LoVo (cell line): ENCODE measurements around the gene UNCX.

Experiments used
- DNase-seq: peaks from one replicate; pipeline ENCODE4 v3.0.0-alpha.2; 2016; ENCODE audit warnings: low spot score

UNCX gene

DNA sequence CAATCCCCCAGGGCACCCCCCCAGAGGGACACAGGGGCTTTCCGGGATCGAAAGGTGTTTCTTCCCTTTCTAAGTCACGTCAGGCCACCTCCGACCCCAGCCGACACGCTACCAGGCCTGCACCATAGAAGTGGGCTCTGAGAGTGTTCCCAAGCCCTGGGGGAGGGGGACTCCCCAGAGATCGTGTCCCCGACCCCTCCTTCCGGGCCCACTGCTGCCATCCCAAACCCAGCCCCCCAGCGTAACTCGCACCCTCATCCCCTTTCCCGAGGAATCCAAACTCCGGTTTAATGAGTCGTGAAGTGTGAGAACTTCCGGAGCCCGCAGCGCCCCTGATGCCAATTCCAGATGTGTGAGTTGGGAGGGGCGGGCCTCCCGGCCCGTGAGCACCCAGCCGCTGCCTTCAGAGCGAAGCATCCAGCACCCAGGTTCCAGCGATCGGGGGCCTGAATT lies 11.3 kb downstream of the UNCX start:
- no peak for DNase-seq

DNA sequence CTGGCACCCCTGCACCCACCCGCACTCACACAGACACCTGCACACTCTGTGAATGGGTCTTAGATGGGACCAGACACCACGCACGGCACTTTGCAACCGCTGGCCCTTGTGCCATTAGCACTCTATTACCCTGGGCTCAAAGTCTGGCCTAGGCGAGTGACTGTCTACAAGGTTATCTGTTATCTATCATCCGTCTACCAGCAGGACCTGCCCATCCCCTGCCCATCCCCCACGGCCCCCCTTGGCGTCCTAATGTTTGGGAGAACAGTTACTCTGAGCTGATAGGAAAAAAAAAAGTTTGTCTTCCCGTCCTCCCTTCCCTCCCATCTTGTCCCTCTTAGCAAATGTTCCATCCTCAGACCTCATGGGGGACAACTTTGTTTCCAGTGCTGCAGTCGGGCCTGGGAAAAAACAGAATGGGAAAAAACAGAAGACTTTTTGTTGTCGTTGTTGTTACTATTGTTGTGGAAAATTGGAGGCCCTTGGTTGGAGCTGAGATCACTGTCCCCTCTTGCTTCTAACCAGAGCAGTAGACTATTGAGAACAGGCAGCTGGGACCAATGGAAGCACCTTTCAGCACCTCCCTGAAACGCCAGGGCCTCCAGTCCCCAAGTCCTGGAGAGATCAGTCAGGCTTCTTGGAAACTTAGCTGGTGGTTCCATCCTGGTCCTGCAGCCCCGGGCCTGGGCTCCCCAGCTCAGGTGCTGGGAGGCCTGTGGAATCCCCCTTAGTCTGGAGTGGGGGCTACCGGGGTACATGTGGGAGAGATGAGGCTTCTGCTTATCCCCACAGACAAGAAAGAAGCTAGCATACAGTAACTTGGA lies 12.2 kb downstream of the UNCX start:
- DNase-seq: no peak

DNA sequence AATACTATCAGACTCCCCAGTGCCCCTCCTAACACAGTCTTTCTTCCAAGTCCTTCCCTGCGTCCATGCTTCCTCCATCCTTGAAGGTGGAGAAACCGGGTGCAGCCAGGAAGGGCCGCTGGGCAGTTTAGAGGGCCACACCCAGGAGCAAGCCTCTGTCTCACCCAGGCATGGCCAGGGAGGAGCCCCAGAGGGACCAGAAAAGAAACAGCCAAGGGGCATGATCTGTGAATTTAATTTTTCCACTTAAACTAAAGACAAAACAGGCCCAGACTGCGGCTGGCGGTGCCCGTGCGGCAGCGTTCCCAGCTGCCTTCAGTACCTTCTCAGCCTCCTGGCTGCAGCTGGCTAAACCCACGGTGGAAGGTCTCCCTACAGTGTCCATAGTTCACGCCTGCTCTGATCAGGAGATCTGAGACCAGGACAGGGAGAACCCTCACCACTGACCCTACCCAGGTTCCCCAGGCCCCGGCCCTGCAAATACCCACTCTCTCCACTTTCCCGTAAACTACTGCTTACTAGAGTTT lies 12.9 kb downstream of the UNCX start:
- DNase-seq: no peak

- DNase-seq: no peak
Measured at GRCh38 chr7:1246160-1246870, 13.6 kb downstream of the UNCX start.

DNA sequence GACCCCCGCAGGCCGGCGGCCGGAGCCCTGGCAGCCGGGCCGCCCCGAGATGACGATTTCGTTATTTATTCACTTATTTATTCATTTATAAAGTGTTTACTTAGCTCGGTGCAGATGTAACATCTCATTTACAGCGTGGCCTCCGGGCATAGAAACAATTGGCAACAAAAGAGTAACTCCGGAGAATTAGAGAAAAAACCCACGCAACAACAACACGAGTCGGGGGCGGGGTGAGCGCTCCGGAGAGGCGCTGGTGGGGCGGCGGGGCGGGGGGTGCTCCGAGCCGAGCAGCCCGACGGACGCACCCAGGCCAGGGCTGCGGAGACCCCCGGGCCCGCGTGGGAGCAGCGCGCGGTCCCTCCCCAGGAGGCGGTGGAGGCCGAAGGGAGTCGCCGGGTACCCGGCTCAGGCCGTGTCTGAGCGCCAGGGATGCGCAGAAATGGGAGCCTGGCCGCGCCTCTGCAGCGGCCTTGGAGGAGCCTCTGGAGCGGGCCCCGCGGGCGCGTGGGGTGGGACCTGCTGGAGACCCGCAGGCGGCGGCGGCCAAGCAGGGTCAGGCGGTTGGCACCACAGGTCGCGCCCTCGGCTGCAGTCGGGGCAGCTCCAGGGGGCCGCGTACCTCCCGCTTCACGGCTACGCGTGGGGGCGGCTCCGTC lies 14.3 kb downstream of the UNCX start:
- DNase-seq: no peak

DNA sequence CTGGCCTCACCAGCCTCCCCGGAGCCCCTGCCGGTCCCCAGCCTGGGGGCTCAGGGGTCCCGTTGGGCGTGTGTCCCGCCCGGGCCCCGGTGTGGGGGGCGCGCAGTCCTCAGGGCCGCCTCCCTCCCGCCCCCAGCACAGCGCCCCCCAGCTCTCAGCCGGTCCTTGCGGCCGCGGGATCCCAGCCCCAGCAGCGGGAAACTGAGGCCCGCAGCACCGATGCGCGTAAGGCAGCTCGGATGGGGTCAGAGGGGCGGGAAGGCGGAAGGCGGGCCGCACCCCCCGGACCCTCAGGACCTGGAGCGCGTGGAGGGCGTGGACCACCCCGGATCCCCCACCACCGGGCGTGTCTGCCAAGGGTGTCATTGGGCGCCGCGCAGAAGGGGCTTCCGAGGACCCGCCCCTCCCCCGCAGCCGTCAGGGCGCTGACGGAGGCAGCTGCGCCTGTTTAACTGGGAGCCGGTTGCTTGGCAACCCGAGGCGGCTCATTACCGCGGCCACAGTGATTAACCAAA lies 14.9 kb downstream of the UNCX start:
- DNase-seq: no peak

GRCh38 chr7:1248143-1248915 lies 15.7 kb downstream of the UNCX start:
- no peak for DNase-seq

DNA sequence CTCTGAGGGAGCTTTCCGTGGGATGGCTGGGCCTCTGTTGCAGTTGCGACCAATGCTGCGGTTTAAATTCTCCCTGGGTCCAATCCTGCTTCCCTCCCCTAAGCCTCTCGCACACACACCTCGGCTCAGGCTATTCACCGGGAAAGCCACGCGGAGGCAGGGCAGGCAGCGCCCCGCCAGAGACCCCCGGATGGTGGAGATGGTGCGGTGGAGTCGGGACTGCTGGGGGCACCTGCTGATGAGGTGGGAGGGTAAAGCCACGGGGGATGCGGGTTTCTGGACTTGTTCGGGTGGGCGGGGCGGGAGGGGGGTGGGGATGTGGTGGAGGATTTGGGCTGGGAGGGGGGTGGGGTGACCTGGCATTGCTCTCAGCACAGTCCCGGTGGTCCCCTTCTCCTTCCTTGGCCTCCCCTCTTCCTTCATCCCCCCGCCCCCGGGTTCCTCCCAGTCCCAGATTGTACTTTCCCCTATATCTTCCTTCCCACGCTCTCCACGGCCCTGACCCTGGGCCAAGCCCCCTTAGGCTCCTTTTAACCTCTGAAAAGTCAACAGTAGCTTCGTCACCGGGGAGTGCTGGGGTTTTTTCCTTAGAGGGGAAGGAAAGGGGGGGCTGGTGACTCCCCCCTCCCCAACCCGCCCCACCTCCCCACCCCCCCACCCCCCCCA lies 16.4 kb downstream of the UNCX start:
- DNase-seq: no peak

GRCh38 chr7:1249731-1250130 lies 17.1 kb downstream of the UNCX start:
- DNase-seq: no peak

GRCh38 chr7:1250901-1251300 lies 18.2 kb downstream of the UNCX start:
- no peak for DNase-seq

DNA sequence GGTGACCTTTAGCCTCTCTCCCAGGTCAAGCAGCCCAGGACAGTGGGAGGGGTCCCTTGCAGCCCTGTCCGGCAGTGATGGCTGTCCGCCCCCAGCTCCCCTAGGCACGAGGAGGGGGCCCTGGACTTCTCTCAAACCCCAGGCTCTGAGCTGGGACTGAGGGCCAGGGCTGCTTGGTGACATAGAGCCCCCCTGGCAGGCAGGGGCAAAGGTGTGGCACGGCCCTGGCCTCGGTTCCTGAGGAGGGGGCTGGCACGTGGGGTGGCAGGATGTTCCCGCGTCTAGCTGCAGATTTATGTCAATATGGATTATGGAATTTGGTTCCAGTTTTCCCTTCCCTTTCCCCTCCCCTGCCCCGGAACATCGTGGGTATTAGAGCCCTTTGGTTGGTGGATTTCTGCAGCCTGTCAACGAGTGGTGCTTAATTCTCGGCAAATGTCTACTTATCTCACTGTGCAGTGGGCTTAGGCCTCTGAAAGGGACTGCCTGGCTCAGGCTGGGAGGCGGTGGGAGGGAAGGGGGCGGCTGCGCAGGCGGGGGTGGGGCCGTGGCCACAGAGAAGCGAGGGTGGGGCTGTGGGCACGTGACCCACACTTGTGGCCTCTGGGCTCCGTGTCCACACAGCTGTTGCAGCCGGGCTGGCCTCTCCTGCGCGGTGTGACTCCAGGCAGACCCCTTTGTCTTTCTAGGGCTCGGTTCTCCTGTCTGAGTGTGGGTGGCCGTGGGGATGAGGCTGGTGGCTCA lies 19.3 kb downstream of the UNCX start:
- no peak for DNase-seq

GRCh38 chr7:1252540-1253090 lies 19.9 kb downstream of the UNCX start:
- no peak for DNase-seq

DNA sequence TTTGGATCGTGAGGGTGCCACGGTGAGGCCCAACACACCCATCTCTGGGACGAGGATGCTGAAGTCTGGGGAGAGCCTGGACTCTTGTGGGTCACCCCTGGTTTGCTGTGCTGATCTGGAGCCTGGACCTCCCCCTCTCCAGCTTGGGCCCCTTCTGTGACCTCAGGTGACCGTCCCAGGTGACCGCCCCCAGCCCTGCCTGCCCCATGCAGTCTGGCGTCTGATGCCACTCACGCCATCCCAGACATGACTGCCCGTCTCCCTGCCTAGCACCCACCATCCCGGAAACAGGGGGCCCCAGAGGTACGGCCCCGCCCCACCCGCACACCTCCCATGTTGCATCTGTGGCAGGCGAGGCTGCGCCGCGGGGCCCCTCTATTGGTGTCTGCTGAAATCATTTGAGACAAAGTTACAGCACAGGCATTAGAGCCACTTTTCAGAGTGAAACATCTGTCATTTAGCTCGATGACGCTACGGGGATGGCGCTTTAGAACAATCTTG lies 21.1 kb downstream of the UNCX start:
- no peak for DNase-seq

- no peak for DNase-seq
Measured at GRCh38 chr7:1254281-1255079, 21.8 kb downstream of the UNCX start.

DNA sequence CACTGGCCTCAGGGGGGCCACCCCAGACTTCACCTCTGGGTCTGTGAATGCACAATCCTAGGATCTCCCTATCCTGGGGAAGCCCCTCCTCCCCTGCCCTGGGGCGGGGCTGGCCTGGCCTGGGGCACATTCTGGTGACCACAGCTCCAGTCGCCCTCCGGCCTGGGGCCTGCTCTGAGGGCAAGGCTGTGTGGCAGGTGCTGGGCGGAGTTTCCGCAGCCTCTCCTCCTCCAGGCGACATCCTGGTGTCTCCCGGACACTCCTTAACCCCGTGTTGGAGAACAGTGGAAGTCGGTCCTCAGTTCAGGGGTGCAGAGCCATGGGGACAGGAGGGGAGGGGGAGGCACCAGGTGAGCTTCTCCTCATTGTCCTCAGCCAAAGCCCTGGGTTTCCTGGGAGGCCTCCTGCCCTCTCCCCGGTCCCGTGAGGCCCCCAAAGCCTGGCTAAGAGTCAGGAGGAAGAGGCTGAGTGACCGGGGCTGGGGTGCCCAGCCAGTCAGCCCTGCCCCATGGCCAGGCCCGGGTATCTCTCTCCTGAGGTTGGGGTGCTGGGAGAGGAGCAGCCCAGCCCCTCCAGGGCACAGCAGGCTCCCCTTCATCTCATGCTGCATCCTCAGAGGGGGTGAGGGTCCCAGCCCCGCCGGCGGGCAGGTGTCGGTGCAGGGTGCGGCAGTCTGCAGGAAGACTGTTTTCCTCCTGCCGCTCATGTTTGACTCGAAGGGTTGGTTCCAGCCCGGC lies 22.6 kb downstream of the UNCX start:
- no peak for DNase-seq

DNA sequence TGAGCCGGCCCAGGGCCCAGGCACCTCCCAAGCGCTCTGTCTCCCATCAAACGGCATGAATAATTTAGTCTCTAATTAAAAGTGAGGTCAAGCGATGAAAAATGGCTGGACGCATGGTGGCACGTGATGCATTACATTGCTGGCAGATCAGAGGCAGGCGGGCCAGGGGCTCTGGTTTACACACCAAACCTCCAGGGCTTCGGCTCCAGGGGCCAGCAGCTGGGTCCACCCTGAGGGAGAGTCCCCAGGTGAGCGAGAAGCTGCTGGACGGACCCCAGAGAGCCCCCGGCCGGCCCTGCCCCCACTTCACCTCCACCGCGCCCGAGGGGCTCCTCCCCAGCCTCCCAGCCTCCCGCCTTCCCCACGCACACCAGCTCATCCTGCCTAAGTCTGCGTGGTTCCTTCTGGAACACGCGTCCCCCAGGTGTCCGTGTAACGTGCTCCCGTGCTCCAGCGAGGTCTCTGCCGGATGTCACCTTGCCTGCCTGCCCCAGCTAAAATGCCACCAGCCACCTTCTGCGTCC lies 23.2 kb downstream of the UNCX start:
- no peak for DNase-seq

GRCh38 chr7:1256621-1257020 lies 23.9 kb downstream of the UNCX start:
- DNase-seq: no peak

- no peak for DNase-seq
Measured at GRCh38 chr7:1257221-1257620, 24.5 kb downstream of the UNCX start.
